HepG2 (cell line): ENCODE results near the gene ALOX12. TPM values are rescaled to one million over a fixed set of nuclear protein-coding genes. Genes with fewer than 3 reads are reported as not detected.
A peak's percentile ranks its signal among the peaks of the same experiment; 100 is the strongest.

ENCODE experiments used
- ATF6 ChIP-seq: sonication (generic); formaldehyde crosslinking; conservative IDR thresholded peaks from 2 replicates; pipeline ENCODE4 v1.4.0; 2020; ENCODE audit warnings: missing genetic modification reagents
- BRD4 ChIP-seq: sonication (generic); formaldehyde crosslinking; IDR thresholded peaks from 2 replicates; pipeline ENCODE4 v1.4.0; 2020; ENCODE audit warnings: missing genetic modification reagents
- CBX2 ChIP-seq, 2 experiments: fragments of 200-600 bp in 1 of 2; sonication (generic); formaldehyde crosslinking in 1 of 2; IDR thresholded peaks; 2 replicates each; pipeline versions ENCODE4 v1.7.0 to v1.8.1; 2018 to 2022; ENCODE audit warnings: low read depth in 2 of 2, low read length in 1 of 2, mild to moderate bottlenecking in 1 of 2, missing genetic modification reagents in 1 of 2
- CHD4 ChIP-seq: fragments of 200-600 bp; sonication (generic); IDR thresholded peaks from 2 replicates; pipeline ENCODE4 v1.7.0; 2017; ENCODE audit warnings: mild to moderate bottlenecking, low read length, borderline replicate concordance
- HDAC1 ChIP-seq: sonication (generic); formaldehyde crosslinking; IDR thresholded peaks from 2 replicates; pipeline ENCODE4 v1.5.1; 2020; ENCODE audit warnings: mild to moderate bottlenecking, missing genetic modification reagents
- HMGXB4 ChIP-seq, 2 experiments: sonication (generic) in 1 of 2; formaldehyde crosslinking in 1 of 2; IDR thresholded peaks; 2 replicates each; pipeline versions ENCODE4 v1.4.0 to v1.6.1; 2018 to 2020; ENCODE audit warnings: missing genetic modification reagents in 2 of 2, borderline replicate concordance in 1 of 2, low read depth in 1 of 2, mild to moderate bottlenecking in 1 of 2, missing biosample characterization in 1 of 2
- NFYB ChIP-seq: sonication (generic); formaldehyde crosslinking; IDR thresholded peaks from 2 replicates; pipeline ENCODE4 v1.4.0; 2020; ENCODE audit warnings: missing genetic modification reagents
- NFYC ChIP-seq: IDR thresholded peaks from 2 replicates; pipeline ENCODE4 v1.6.1; 2016; ENCODE audit warnings: missing genetic modification reagents, missing compliant biosample characterization
- NR0B2 ChIP-seq: sonication (generic); formaldehyde crosslinking; IDR thresholded peaks from 2 replicates; pipeline ENCODE4 v1.4.0; 2020; ENCODE audit warnings: mild to moderate bottlenecking, missing genetic modification reagents
- REPIN1 ChIP-seq: sonication (generic); formaldehyde crosslinking; IDR thresholded peaks from 2 replicates; pipeline ENCODE4 v1.8.0; 2022; ENCODE audit warnings: missing genetic modification reagents, low read depth, mild to moderate bottlenecking, borderline replicate concordance
- SAP130 ChIP-seq: IDR thresholded peaks from 2 replicates; pipeline ENCODE4 v1.6.1; 2016; ENCODE audit warnings: low read depth
- THAP11 ChIP-seq: IDR thresholded peaks from 2 replicates; pipeline ENCODE4 v1.6.1; 2016; ENCODE audit warnings: missing biosample characterization, missing genetic modification reagents
- THYN1 ChIP-seq: sonication (generic); formaldehyde crosslinking; IDR thresholded peaks from 2 replicates; pipeline ENCODE4 v1.8.1; 2023; ENCODE audit warnings: low read depth, mild to moderate bottlenecking, moderate library complexity, missing genetic modification reagents, borderline replicate concordance
- ZNF230 ChIP-seq: sonication (generic); formaldehyde crosslinking; IDR thresholded peaks from 2 replicates; pipeline ENCODE4 v1.4.0; 2020; ENCODE audit warnings: mild to moderate bottlenecking, missing genetic modification reagents
- ZNF280D ChIP-seq: sonication (generic); formaldehyde crosslinking; IDR thresholded peaks from 2 replicates; pipeline ENCODE4 v1.5.1; 2020; ENCODE audit warnings: mild to moderate bottlenecking, missing genetic modification reagents
- ZNF331 ChIP-seq: sonication (generic); formaldehyde crosslinking; IDR thresholded peaks from 2 replicates; pipeline ENCODE4 v1.4.0; 2020; ENCODE audit warnings: missing genetic modification reagents
- ZNF510 ChIP-seq: sonication (generic); formaldehyde crosslinking; IDR thresholded peaks from 2 replicates; pipeline ENCODE4 v1.4.0; 2020; ENCODE audit warnings: low read depth, mild to moderate bottlenecking, missing genetic modification reagents
- ZNF556 ChIP-seq: sonication (generic); formaldehyde crosslinking; IDR thresholded peaks from 2 replicates; pipeline ENCODE4 v1.4.0; 2020; ENCODE audit warnings: mild to moderate bottlenecking, missing genetic modification reagents, borderline replicate concordance
- ZSCAN30 ChIP-seq: sonication (generic); formaldehyde crosslinking; IDR thresholded peaks from 2 replicates; pipeline ENCODE4 v1.5.0; 2020; ENCODE audit warnings: mild to moderate bottlenecking, missing genetic modification reagents
- polyA plus RNA-seq, 8 experiments: library from polyadenylated mRNA; depleted of rRNA in 3 of 8; stranded (reverse) in 7 of 8; unstranded in 1 of 8; fragments of >200 nt; fragmentation: Illumina TruSeq in 4 of 8; extraction: Trizol in 4 of 8; gene quantifications; 2 replicates each; pipeline versions ENCODE4 v1.2.1 to v1.2.3, GENCODE V29; 2011 to 2016; ENCODE audit warnings: low read depth in 4 of 8, missing spikeins in 1 of 8, mixed read lengths in 1 of 8; ENCODE audit not compliant: insufficient read depth in 1 of 8
- total RNA-seq, 5 experiments: library from RNA; depleted of rRNA; stranded (reverse); fragments of >200 nt; fragmentation: Illumina TruSeq; extraction: Trizol; gene quantifications; 2 replicates each; pipeline ENCODE4 v1.2.3, GENCODE V29; 2016; ENCODE audit warnings: low read depth in 1 of 5
- TF ChIP-seq, protein P1 (sequence below): sonication (generic); formaldehyde crosslinking; IDR thresholded peaks from 2 replicates; pipeline ENCODE4 v1.4.0; 2020; ENCODE audit warnings: mild to moderate bottlenecking, missing genetic modification reagents

Gene ALOX12
- total and polyA plus RNA-seq, 2 of the 13 experiments (the other 11 are each of a cell fraction or from before 2014, with no cell fraction given) = not detected

DNA sequence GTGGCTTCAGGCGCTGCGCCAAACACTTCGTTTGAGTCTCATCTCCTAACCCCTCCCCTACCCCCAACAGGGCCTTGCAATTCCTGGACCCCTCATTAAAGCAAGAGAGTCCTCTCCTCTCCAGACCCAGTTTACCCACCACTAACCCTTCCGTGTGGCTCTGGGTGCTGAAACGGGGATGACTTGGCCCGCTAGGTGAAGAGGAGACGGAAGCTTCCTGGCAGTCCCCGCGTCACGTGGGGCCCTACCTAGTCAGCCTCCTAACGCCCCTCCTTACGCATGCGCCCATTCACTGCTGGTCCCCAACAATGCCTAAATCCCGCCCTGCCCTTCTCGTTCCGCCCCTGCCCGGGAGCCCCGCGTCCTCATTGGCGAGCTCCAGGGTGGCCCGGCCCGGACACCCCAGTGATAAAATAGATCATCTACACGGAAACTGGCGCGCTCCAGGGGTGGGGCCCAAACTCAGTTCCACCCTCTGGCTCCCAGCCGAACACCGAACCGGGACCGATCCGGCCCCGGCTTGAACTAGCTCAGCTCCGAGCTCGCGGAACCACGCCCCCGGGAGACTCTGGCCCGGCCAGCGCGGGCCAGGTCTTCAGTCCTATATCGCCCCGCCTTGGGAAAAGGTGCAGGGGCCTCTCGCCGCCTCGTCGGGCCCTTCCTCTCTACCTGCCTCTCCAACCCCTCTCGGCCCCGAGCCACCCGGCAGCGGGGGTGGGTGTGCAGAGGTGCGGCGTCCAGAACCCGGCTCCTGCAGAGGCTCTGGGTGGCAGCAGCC, 39.9 kb downstream of the ALOX12 start, which contains the start of gene SLC16A13 (continued):
- TF ChIP-seq NFYC (CRISPR knock-in tag) = peak; percentile 77
- peak; percentile 85 for TF ChIP-seq NFYB (CRISPR knock-in tag)
- TF ChIP-seq HMGXB4 (CRISPR knock-in tag; IDR thresholded peaks at IDR 0.05; ENCODE audit: borderline replicate concordance in 1 of 2, low read depth in 1 of 2) = peak; percentile 13 to 52; a peak in 2 of 4 replicates
- peak; percentile 3; the same call in 1 of the 2 replicates for TF ChIP-seq ZSCAN30 (CRISPR knock-in tag)
- peak; percentile 73; the same call in 1 of the 2 replicates for TF ChIP-seq ZNF230 (CRISPR knock-in tag)
- peak; percentile 88 for TF ChIP-seq SAP130 (CRISPR knock-in tag)
- TF ChIP-seq, protein P1, sequence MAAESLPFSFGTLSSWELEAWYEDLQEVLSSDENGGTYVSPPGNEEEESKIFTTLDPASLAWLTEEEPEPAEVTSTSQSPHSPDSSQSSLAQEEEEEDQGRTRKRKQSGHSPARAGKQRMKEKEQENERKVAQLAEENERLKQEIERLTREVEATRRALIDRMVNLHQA (CRISPR knock-in tag) = no peak
- 0 out of 2 replicates have a peak, but pooled peaks have one; percentile 39 for TF ChIP-seq REPIN1
- TF ChIP-seq ZNF280D (CRISPR knock-in tag) = 0 out of 2 replicates have a peak, but pooled peaks have one; percentile 21
- TF ChIP-seq ZNF556 (CRISPR knock-in tag) = 0 out of 2 replicates have a peak, but pooled peaks have one; percentile 53
- peak; percentile 3 for TF ChIP-seq HDAC1 (CRISPR knock-in tag)
- 0 out of 2 replicates have a peak, but pooled peaks have one; percentile 16 for TF ChIP-seq CHD4
- peak; percentile 33; the same call in 1 of the 2 replicates for TF ChIP-seq ZNF331 (CRISPR knock-in tag)
- TF ChIP-seq THAP11 (CRISPR knock-in tag) = peak; percentile 79
- peak; percentile 66; the same call in 1 of the 2 replicates for TF ChIP-seq BRD4 (CRISPR knock-in tag)
- no peak for TF ChIP-seq ZNF510 (CRISPR knock-in tag)
- TF ChIP-seq CBX2 (IDR thresholded peaks at IDR 0.05; ENCODE audit: low read depth, low read length) = no peak
- TF ChIP-seq CBX2 (CRISPR knock-in tag; IDR thresholded peaks at IDR 0.05; ENCODE audit: low read depth) = no peak
- no peak for TF ChIP-seq THYN1 (CRISPR knock-in tag)
- TF ChIP-seq ATF6 (CRISPR knock-in tag) = no peak
- no peak for TF ChIP-seq NR0B2 (CRISPR knock-in tag)
